Mesendoderm (in vitro differentiated cells): Measurements from ENCODE around the gene AFDN.

Source experiments
- DNase-seq: peaks from one replicate; pipeline ENCODE4 v3.0.0; 2013
- H2AK5ac ChIP-seq: 2 replicates; pipeline ENCODE4 v1.6.1; 2013; ENCODE audit warnings: low read length, inconsistent platforms
- H2BK120ac ChIP-seq: 2 replicates; pipeline ENCODE4 v1.6.1; 2013; ENCODE audit warnings: low read depth, mild to moderate bottlenecking, low read length, moderate library complexity, mixed read lengths
- H2BK15ac ChIP-seq: replicated peaks from 2 replicates; pipeline ENCODE4 v1.6.1; 2013; ENCODE audit warnings: low read depth, mild to moderate bottlenecking, moderate library complexity
- H2BK5ac ChIP-seq: 2 replicates; pipeline ENCODE4 v1.6.1; 2013; ENCODE audit warnings: low read length, inconsistent platforms
- H3K18ac ChIP-seq: 2 replicates; pipeline ENCODE4 v1.6.1; 2013; ENCODE audit warnings: mild to moderate bottlenecking, low read length, mixed read lengths
- H3K23ac ChIP-seq: one replicate; pipeline ENCODE4 v1.6.1; 2013; ENCODE audit warnings: low read length
- H3K27ac ChIP-seq: 2 replicates; pipeline ENCODE4 v1.5.1; 2013; ENCODE audit warnings: low read depth, mild to moderate bottlenecking, inconsistent platforms, low read length, moderate library complexity
- H3K27me3 ChIP-seq: 2 replicates; pipeline ENCODE4 v1.6.1; 2013; ENCODE audit warnings: low read length, control low read depth, mild to moderate bottlenecking, inconsistent platforms; ENCODE audit not compliant: insufficient read depth, poor library complexity
- H3K36me3 ChIP-seq: 2 replicates; pipeline ENCODE4 v1.6.1; 2013; ENCODE audit warnings: low read length, inconsistent platforms; ENCODE audit not compliant: control insufficient read depth, insufficient read depth
- H3K4ac ChIP-seq: one replicate; pipeline ENCODE4 v1.6.1; 2013; ENCODE audit warnings: low read depth, mild to moderate bottlenecking, low read length, moderate library complexity
- H3K4me1 ChIP-seq: 2 replicates; pipeline ENCODE4 v1.6.1; 2013; ENCODE audit warnings: low read depth, low read length, inconsistent platforms; ENCODE audit not compliant: control insufficient read depth
- H3K4me2 ChIP-seq: 2 replicates; pipeline ENCODE4 v1.6.1; 2013; ENCODE audit warnings: low read length
- H3K4me3 ChIP-seq: 2 replicates; pipeline ENCODE4 v1.5.1; 2013; ENCODE audit warnings: mild to moderate bottlenecking, low read length
- H3K56ac ChIP-seq: one replicate; pipeline ENCODE4 v1.6.1; 2013; ENCODE audit warnings: low read length
- H3K79me1 ChIP-seq: 2 replicates; pipeline ENCODE4 v1.6.1; 2013; ENCODE audit warnings: low read length, inconsistent platforms
- H3K79me2 ChIP-seq: 2 replicates; pipeline ENCODE4 v1.6.1; 2013; ENCODE audit warnings: mild to moderate bottlenecking, low read length; ENCODE audit not compliant: control insufficient read depth, insufficient read depth
- H3K9ac ChIP-seq: 2 replicates; pipeline ENCODE4 v1.6.1; 2013; ENCODE audit warnings: low read length, inconsistent platforms
- H4K5ac ChIP-seq: one replicate; pipeline ENCODE4 v1.6.1; 2013; ENCODE audit warnings: low read length
- H4K8ac ChIP-seq: one replicate; pipeline ENCODE4 v1.6.1; 2013; ENCODE audit warnings: low read depth, mild to moderate bottlenecking, control low read depth, low read length, moderate library complexity
- WGBS: extraction: QIAGEN DNeasy Blood & Tissue Kit; methylation state at CpG from one replicate; pipeline ENCODE4 v1.1.7; 2013; ENCODE audit warnings: low lambda C conversion rate, missing lambda C conversion rate; ENCODE audit not compliant: insufficient coverage; ENCODE audit errors: extremely low coverage; 5-methylcytosine and 5-hydroxymethylcytosine counted together

Gene AFDN

GRCh38 chr6:167811040-167811439 is 15.7 kb upstream of the AFDN start:
- Histone ChIP-seq H3K27ac (no peak overlapping the region), H3K36me3 (no peaks in the 10 kb centered on the region), H3K56ac (no peak overlapping the region), H3K79me2 (no peaks in the 10 kb centered on the region), H3K27me3 (no peaks in the 10 kb centered on the region), H3K18ac (no peak overlapping the region), H3K23ac (no peak overlapping the region), H2AK5ac (no peak overlapping the region), H3K79me1 (no peaks in the 10 kb centered on the region), H2BK5ac (no peak overlapping the region), H4K5ac (no peak overlapping the region), H4K8ac (no peak overlapping the region), H3K4me2 (no peak overlapping the region), H3K9ac (no peak overlapping the region), H3K4me1 (no peaks in the 10 kb centered on the region), H2BK15ac (no peak overlapping the region), H3K4me3 (no peak overlapping the region), H3K4ac (no peak overlapping the region), H2BK120ac (no peak overlapping the region)
- no peak for DNase-seq
- WGBS = no CpG with 5 or more reads among the region's 5 CpGs

- no CpG with 5 or more reads among the region's 5 CpGs for WGBS
- H4K5ac ChIP-seq = no peak overlapping the region
- no peak for DNase-seq
These were observed 15.1 kb upstream of the AFDN start for GRCh38 chr6:167811442-167812087.

GRCh38 chr6:167812088-167812487 is 14.6 kb upstream of the AFDN start:
- no peak for DNase-seq
- WGBS = no CpG with 5 or more reads among the region's 2 CpGs
- Histone ChIP-seq H3K4me2 (no peak overlapping the region), H2BK15ac (no peak overlapping the region), H3K27ac (no peak overlapping the region), H3K18ac (no peak overlapping the region), H2AK5ac (no peak overlapping the region), H3K79me2 (no peaks in the 10 kb centered on the region), H3K56ac (no peak overlapping the region), H2BK120ac (no peak overlapping the region), H3K4me3 (no peak overlapping the region), H4K8ac (no peak overlapping the region), H3K9ac (no peak overlapping the region), H3K79me1 (no peaks in the 10 kb centered on the region), H2BK5ac (no peak overlapping the region), H3K4me1 (no peaks in the 10 kb centered on the region), H3K27me3 (no peaks in the 10 kb centered on the region), H3K36me3 (no peaks in the 10 kb centered on the region), H3K23ac (no peak overlapping the region), H3K4ac (no peak overlapping the region), H4K5ac (no peak overlapping the region)

More at GRCh38 chr6:167811442-167812087, 15.1 kb upstream of the AFDN start:
- H2AK5ac ChIP-seq = no peak overlapping the region
- no peaks in the 10 kb centered on the region for H3K79me1 ChIP-seq
- no peak overlapping the region for H3K23ac ChIP-seq
- H2BK120ac ChIP-seq = no peak overlapping the region
- H2BK15ac ChIP-seq = no peak overlapping the region
- no peak overlapping the region for H2BK5ac ChIP-seq
- H4K8ac ChIP-seq = no peak overlapping the region
- no peak overlapping the region for H3K56ac ChIP-seq
- H3K4me2 ChIP-seq = no peak overlapping the region
- no peak overlapping the region for H3K4ac ChIP-seq
- H3K18ac ChIP-seq = no peak overlapping the region
- no peaks in the 10 kb centered on the region for H3K27me3 ChIP-seq
- no peaks in the 10 kb centered on the region for H3K4me1 ChIP-seq
- H3K9ac ChIP-seq = no peak overlapping the region
- no peaks in the 10 kb centered on the region for H3K36me3 ChIP-seq
- H3K27ac ChIP-seq = no peak overlapping the region
- no peak overlapping the region for H3K4me3 ChIP-seq
- H3K79me2 ChIP-seq = no peaks in the 10 kb centered on the region

- Histone ChIP-seq H2AK5ac (no peak overlapping the region), H2BK5ac (no peak overlapping the region), H4K8ac (no peak overlapping the region), H3K4me1 (no peaks in the 10 kb centered on the region), H3K18ac (no peak overlapping the region), H3K56ac (no peak overlapping the region), H3K9ac (no peak overlapping the region), H2BK120ac (no peak overlapping the region), H3K4me2 (no peak overlapping the region), H3K4me3 (no peak overlapping the region), H2BK15ac (no peak overlapping the region), H3K36me3 (no peaks in the 10 kb centered on the region), H4K5ac (no peak overlapping the region), H3K79me2 (no peaks in the 10 kb centered on the region), H3K4ac (no peak overlapping the region), H3K27ac (no peak overlapping the region), H3K23ac (no peak overlapping the region), H3K27me3 (no peaks in the 10 kb centered on the region), H3K79me1 (no peaks in the 10 kb centered on the region)
- no peak for DNase-seq
- WGBS = no CpG with 5 or more reads among the region's 25 CpGs
These were observed 11.3 kb upstream of the AFDN start for GRCh38 chr6:167815296-167815980.

- Histone ChIP-seq H3K9ac (no peak overlapping the region), H3K79me2 (no peaks in the 10 kb centered on the region), H3K27ac (no peak overlapping the region), H3K56ac (no peak overlapping the region), H2AK5ac (no peak overlapping the region), H4K5ac (no peak overlapping the region), H3K18ac (no peak overlapping the region), H3K4ac (no peak overlapping the region), H2BK15ac (no peak overlapping the region), H2BK5ac (no peak overlapping the region), H3K27me3 (no peaks in the 10 kb centered on the region), H3K79me1 (no peaks in the 10 kb centered on the region), H2BK120ac (no peak overlapping the region), H4K8ac (no peak overlapping the region), H3K4me1 (no peaks in the 10 kb centered on the region), H3K4me2 (no peak overlapping the region), H3K23ac (no peak overlapping the region), H3K36me3 (no peaks in the 10 kb centered on the region), H3K4me3 (no peak overlapping the region)
- no CpG with 5 or more reads among the region's 4 CpGs for WGBS
- no peak for DNase-seq
These were observed 9.7 kb upstream of the AFDN start for GRCh38 chr6:167817016-167817415.
